ENCODE results near the gene GOLGB1.

DNA sequence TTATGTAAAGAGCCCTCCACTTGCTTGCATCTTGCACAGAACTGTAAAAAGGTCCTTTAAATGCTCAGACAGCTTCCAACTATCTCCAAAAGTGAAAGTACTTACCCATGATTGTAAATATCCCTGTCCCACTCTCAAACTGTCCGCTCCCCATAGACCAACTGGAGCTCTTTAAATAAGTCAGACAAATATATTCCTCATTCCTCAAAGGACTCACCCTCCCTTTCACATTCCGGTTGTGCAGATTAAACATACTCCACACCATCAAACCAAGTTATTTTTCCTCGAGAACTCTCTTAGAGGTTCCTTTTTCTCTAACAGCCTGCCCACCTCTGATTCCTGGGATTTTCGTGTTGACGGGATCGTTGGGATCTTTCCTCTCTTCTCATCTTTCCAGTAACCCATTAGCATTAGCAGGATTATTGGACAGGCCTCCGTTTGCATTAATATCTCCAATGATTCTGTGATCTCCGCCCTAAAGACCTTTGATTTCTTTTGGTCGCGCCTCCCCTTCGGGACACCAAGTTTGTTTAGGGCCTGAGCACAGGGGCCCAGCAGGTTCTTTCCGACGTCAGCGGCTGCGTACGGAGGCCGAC, 763 bp downstream of the GOLGB1 start:
- TF ChIP-seq EZH2 (IDR thresholded peaks at IDR 0.05; ENCODE audit: insufficient read depth, poor library complexity, severe bottlenecking) (no peak), EZH2phosphoT487 (IDR thresholded peaks at IDR 0.05; ENCODE audit: insufficient read depth, low read depth) (no peak)
